CD4-positive, alpha-beta memory T cell (primary cell): ENCODE measurements around the gene ATF5. TPM values are rescaled to one million over a fixed set of nuclear protein-coding genes. Genes with fewer than 3 reads are reported as not detected.
A peak's percentile ranks its signal among the peaks of the same experiment; 100 is the strongest.

Experiments used
- CTCF ChIA-PET: fragments of 350-600 bp; sonication (Branson Sonifier 250); formaldehyde crosslinking; loops from one replicate; lab custom pipeline; 2021; ENCODE audit warnings: inconsistent platforms; ENCODE audit not compliant: partially characterized antibody; lab: Charles Lee
- POLR2A ChIA-PET: fragments of 350-600 bp; sonication (Branson Sonifier 250); formaldehyde crosslinking; loops from one replicate; lab custom pipeline; 2021; ENCODE audit not compliant: partially characterized antibody; lab: Charles Lee
- DNase-seq, 5 donors: peaks; one replicate each; pipeline versions ENCODE4 v3.0.0 to v3.0.0-alpha.2; 2020 to 2022; ENCODE audit warnings: mixed read lengths in 1 of 5
- H3K27ac ChIP-seq: one replicate; pipeline ENCODE4 v1.7.0; 2013; ENCODE audit warnings: low read depth, low read length
- H3K27me3 ChIP-seq: 2 replicates; pipeline ENCODE4 v1.7.0; 2013; ENCODE audit warnings: mild to moderate bottlenecking, low read length, moderate library complexity; ENCODE audit not compliant: insufficient read depth
- H3K36me3 ChIP-seq: 2 replicates; pipeline ENCODE4 v1.7.0; 2013; ENCODE audit warnings: mild to moderate bottlenecking, low read length, moderate library complexity; ENCODE audit not compliant: insufficient read depth
- H3K4me1 ChIP-seq: 2 replicates; pipeline ENCODE4 v1.7.0; 2013; ENCODE audit warnings: mild to moderate bottlenecking, low read length, moderate library complexity; ENCODE audit not compliant: insufficient read depth
- H3K4me3 ChIP-seq, 2 donors: one replicate each; pipeline ENCODE4 v1.7.0; 2013; ENCODE audit warnings: low read length in 2 of 2, mild to moderate bottlenecking in 1 of 2
- H3K9me3 ChIP-seq, 2 donors: one replicate each; pipeline ENCODE4 v1.7.0; 2013; ENCODE audit warnings: low read length in 2 of 2, control low read depth in 1 of 2; ENCODE audit not compliant: control insufficient read depth in 1 of 2
- H3K27ac Mint-ChIP-seq, 7 donors: one replicate each; pipeline ENCODE4 v1.8.0; 2020 to 2021; ENCODE audit warnings: mixed read lengths in 7 of 7, mild to moderate bottlenecking in 6 of 7, inconsistent platforms in 3 of 7, moderate library complexity in 3 of 7
- H3K27me3 Mint-ChIP-seq, 2 donors: one replicate each; pipeline ENCODE4 v1.8.0; 2020 to 2021; ENCODE audit warnings: mixed read lengths in 2 of 2
- H3K36me3 Mint-ChIP-seq, 2 donors: one replicate each; pipeline ENCODE4 v1.8.0; 2020 to 2021; ENCODE audit warnings: mixed read lengths in 2 of 2, inconsistent platforms in 1 of 2, mild to moderate bottlenecking in 1 of 2
- H3K4me1 Mint-ChIP-seq, 4 donors: one replicate each; pipeline ENCODE4 v1.8.0; 2020 to 2021; ENCODE audit warnings: mixed read lengths in 4 of 4, mild to moderate bottlenecking in 1 of 4
- H3K4me3 Mint-ChIP-seq, 8 donors: one replicate each; pipeline ENCODE4 v1.8.0; 2020 to 2021; ENCODE audit warnings: mixed read lengths in 8 of 8, mild to moderate bottlenecking in 7 of 8, moderate library complexity in 6 of 8, inconsistent platforms in 3 of 8
- H3K9me3 Mint-ChIP-seq, 8 donors: one replicate each; pipeline ENCODE4 v1.8.0; 2020 to 2021; ENCODE audit warnings: mixed read lengths in 8 of 8, mild to moderate bottlenecking in 5 of 8, inconsistent platforms in 3 of 8, moderate library complexity in 1 of 8
- intact Hi-C: fragments of 100-400 bp; cut with micrococcal nuclease; formaldehyde crosslinking; loops from one replicate; pipeline ENCODE4 v1.15.1; 2023
- polyA plus RNA-seq, 2 donors: library from polyadenylated mRNA; unstranded; fragments of 300-500 nt; fragmentation: Illumina TruSeq; gene quantifications; one replicate each; pipeline ENCODE4 v1.2.3, GENCODE V29; 2021
- total RNA-seq, 2 experiments: library from RNA; stranded (reverse); gene quantifications; one replicate each; pipeline ENCODE4 v1.2.3, GENCODE V29; 2021

The ATF5 gene
- total and polyA plus RNA-seq, 4 experiments from 2014 or later: 1.8 to 8.3 (median 5.1) TPM

DNA sequence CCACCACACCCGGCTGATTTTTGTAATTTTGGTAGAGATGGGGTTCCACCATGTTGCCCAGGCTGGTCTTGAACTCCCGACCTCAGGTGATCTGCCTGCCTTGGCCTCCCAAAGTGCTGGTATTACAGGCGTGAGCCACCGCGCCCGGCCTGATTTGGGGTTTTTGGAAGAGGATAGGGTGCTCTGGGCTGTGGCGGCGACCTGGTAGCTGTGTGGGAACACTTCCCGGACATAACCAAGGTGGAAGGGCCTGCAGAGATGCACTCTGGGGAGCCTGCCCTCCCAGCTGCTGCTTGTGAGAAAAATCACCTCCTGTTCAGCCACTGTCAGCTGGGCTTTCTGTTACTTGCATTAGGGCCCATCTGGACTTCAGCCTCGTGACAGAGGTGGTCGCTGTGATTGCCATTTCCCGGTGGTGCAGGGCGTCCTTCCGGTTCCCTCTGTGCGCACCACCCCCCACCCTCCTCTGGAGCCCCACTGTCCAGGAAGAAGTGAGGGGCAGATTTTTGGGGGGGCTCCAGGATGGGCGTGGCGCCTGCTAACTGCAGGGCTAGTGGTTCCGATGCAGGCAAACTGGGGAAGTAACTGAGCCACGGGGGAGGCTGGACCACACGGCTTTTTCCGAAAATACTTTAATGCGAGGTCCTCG is 39.8 kb upstream of the ATF5 start:
- DNase-seq: peak in 1 of 5 donors; percentile 28
- CTCF ChIA-PET: interaction anchor here (1.0 kb wide), 1 partner anchor 24 kb away, joined by 4 read pairs; no protein-coding TSS in a partner anchor
- POLR2A ChIA-PET: interaction anchor here (1.0 to 6.7 kb wide), 6 partner anchors 10 to 122 kb away, joined by 3 to 51 read pairs (median 7); partner anchors contain the start of genes AKT1S1, AP2A1, ATF5 and NUP62
- H3K4me1 ChIP-seq: peaks cover 6% of the 10 kb centered on the region
- peak overlapping the region in 4 of 8 donors; percentile 17 to 44 (median 30) for H3K4me3 Mint-ChIP-seq
- no peak overlapping the region for H3K4me3 ChIP-seq
- intact Hi-C loops: no loop called here
- no peaks in the 10 kb centered on the region for H3K27me3 Mint-ChIP-seq
- peak overlapping the region in 2 of 7 donors; percentile 19 to 81 for H3K27ac Mint-ChIP-seq
- H3K4me1 Mint-ChIP-seq: peaks cover 4 to 30% (median 19%) of the 10 kb centered on the region in 4 donors
- H3K27me3 ChIP-seq: no peaks in the 10 kb centered on the region
- no peaks in the 10 kb centered on the region for H3K9me3 Mint-ChIP-seq
- peaks cover 11% of the 10 kb centered on the region in 2 donors for H3K36me3 Mint-ChIP-seq
- no peak overlapping the region for H3K27ac ChIP-seq
- H3K9me3 ChIP-seq: no peaks in the 10 kb centered on the region
- H3K36me3 ChIP-seq: peaks cover 8% of the 10 kb centered on the region

DNA sequence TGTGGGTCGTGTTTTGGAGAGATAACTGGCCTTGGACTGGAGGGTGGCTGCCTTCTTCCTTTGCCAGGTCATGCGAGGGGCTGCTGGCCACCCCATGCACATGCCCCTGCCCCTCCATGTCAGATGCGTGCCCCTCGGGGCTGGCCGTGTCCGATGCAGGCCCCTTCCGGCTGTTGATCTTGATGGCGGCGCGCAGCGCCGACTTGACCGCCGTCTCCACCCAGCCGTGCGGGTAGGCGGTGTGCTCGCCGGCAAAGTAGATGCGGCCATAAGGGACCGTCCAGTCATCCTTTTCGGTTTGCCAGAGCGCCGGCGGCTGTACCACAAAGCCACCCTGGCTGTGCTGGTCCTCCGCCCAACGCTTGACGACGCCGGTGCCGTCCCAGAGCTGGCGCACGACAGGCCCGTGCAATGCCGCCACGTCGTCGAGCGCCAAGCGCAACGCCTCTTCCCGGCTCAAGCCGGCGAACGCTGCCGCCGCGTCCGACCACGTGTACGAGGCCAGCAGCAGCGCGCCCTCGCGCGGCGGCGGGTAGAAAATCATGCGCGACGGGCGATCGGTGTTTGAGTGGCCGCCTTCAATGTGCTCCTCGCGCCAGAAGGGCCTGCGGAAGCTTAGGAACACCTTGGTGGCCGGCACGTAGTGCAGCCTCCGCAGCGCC is 39.2 kb upstream of the ATF5 start:
- intact Hi-C loops: loop anchor here (1.0 kb wide), 3 partner anchors 13 to 173 kb away; partner anchors contain the start of genes AKT1S1, PTOV1 and TBC1D17
- peak; percentile 77 to 79 (median 77) for DNase-seq
- Histone ChIP-seq H3K9me3 (no peaks in the 10 kb centered on the region), H3K27ac (peak overlapping the region; percentile 39), H3K4me3 (peak overlapping the region in 1 of 2 donors; percentile 63), H3K27me3 (no peaks in the 10 kb centered on the region), H3K4me1 (peaks cover 10% of the 10 kb centered on the region), H3K36me3 (peaks cover 2% of the 10 kb centered on the region)
- ChIA-PET POLR2A (interaction anchor here (0.9 to 6.7 kb wide), 9 partner anchors 8 to 123 kb away, joined by 3 to 51 read pairs (median 7); partner anchors contain the start of genes AKT1S1, AP2A1, ATF5 and MED25), CTCF (interaction anchor here (0.8 to 1.8 kb wide), 8 partner anchors 16 to 172 kb away, joined by 3 to 7 read pairs (median 4); partner anchors contain the start of gene NUP62)
- Mint-ChIP-seq H3K36me3 (peaks cover 6% of the 10 kb centered on the region in 2 donors), H3K4me1 (peaks cover 4 to 34% (median 23%) of the 10 kb centered on the region in 4 donors), H3K27me3 (no peaks in the 10 kb centered on the region), H3K27ac (peak overlapping the region; percentile 81 to 95 (median 90)), H3K9me3 (no peaks in the 10 kb centered on the region), H3K4me3 (peak overlapping the region; percentile 77 to 85 (median 80))

DNA sequence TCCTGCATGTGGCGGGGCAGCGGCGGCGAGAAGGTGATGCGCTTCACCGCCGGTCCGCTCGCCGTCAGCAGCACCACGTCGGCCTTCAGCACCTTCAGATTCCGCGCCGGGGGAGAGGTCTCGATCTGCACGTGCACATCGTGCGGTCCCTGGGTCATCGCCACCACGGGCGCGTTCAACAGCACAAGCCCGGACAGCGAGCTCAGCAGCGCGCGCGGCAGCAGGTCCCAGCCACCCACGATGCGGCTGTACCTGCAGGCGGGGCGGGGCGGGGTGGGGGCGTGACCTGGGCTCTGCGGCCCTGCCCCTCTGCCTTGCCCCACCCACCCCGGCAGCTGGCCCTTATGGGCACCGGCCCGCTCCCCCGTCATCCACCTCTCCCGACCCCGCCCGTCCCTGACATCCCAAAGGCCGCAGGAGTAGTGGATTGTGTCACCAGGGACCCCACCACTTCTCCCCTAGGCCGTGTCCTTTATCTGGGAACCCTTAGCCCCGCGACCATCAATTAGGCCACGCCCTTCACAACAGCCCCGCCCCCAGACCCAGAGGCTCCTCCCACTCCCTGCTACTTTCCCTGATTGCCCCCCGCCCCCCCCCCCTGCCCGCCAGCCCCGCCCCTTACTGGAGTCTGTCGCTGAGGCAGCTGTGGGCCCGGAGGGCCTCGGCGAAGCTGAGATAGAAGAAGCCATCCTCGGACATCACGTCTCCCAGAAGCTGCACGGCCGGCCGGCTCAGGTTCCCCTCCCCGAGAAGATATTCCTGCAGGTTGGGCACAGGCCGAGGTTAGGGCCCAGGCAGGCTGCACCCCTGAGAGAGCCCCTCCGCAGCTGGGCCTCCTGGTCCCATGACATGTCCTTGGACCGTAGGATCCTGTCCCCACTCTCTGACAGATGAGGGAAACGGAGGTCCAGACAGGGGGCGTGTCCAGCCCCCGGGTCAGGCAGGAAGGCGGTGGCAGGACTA is 38.4 kb upstream of the ATF5 start:
- Histone ChIP-seq H3K9me3 (no peaks in the 10 kb centered on the region), H3K36me3 (no peaks in the 10 kb centered on the region), H3K4me3 (peak overlapping the region in 1 of 2 donors; percentile 63), H3K27me3 (no peaks in the 10 kb centered on the region), H3K4me1 (peaks cover 18% of the 10 kb centered on the region), H3K27ac (peak overlapping the region; percentile 39)
- H3K27ac Mint-ChIP-seq: peak overlapping the region; percentile 81 to 95 (median 91)
- peaks cover 7 to 42% (median 28%) of the 10 kb centered on the region in 4 donors for H3K4me1 Mint-ChIP-seq
- peaks cover 0 to 2% of the 10 kb centered on the region in 2 donors for H3K36me3 Mint-ChIP-seq
- intact Hi-C loops: loop anchor here (1.0 kb wide), 3 partner anchors 13 to 173 kb away; partner anchors contain the start of genes AKT1S1, PTOV1 and TBC1D17
- no peaks in the 10 kb centered on the region for H3K27me3 Mint-ChIP-seq
- peak; percentile 54 to 79 (median 66) for DNase-seq
- CTCF ChIA-PET: interaction anchor here (0.8 to 1.8 kb wide), 9 partner anchors 15 to 173 kb away, joined by 3 to 7 read pairs (median 4); partner anchors contain the start of gene NUP62
- peak overlapping the region; percentile 77 to 85 (median 80) for H3K4me3 Mint-ChIP-seq
- no peaks in the 10 kb centered on the region for H3K9me3 Mint-ChIP-seq
- POLR2A ChIA-PET: interaction anchor here (0.9 to 6.7 kb wide), 9 partner anchors 9 to 124 kb away, joined by 3 to 51 read pairs (median 7); partner anchors contain the start of genes AKT1S1, AP2A1, ATF5 and MED25

DNA sequence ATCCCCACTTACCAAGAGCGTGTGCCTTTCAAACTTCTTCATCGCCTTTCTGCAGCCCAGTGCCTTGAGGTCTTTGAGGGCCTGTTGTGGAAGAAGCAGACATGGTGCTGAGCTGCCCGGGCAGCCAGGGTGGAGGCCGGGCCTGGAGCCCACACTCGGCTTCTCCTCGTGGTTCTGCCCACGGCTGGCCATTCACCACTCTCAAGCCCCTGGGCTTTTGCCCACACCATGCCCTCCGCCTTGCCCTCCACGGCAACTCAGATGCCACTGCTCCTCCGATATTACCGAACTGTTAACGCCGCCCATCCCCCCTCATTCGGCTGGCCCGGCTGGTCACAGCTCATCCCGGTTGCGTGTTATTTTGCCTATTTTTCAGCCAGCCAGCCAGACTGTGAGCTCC is 37.6 kb upstream of the ATF5 start:
- H3K9me3 Mint-ChIP-seq: no peaks in the 10 kb centered on the region
- H3K27ac Mint-ChIP-seq: peak overlapping the region in 6 of 7 donors; percentile 63 to 95 (median 76)
- H3K9me3 ChIP-seq: no peaks in the 10 kb centered on the region
- peak overlapping the region in 5 of 8 donors; percentile 14 to 43 (median 33) for H3K4me3 Mint-ChIP-seq
- POLR2A ChIA-PET: interaction anchor here (2.2 to 6.7 kb wide), 4 partner anchors 12 to 40 kb away, joined by 9 to 51 read pairs (median 18); partner anchors contain the start of genes AKT1S1, ATF5, NUP62 and PTOV1
- H3K4me1 ChIP-seq: peaks cover 25% of the 10 kb centered on the region
- H3K27me3 ChIP-seq: no peaks in the 10 kb centered on the region
- H3K4me3 ChIP-seq: no peak overlapping the region
- H3K4me1 Mint-ChIP-seq: peaks cover 11 to 49% (median 34%) of the 10 kb centered on the region in 4 donors
- H3K36me3 Mint-ChIP-seq: peaks cover 0 to 2% of the 10 kb centered on the region in 2 donors
- DNase-seq: no peak
- intact Hi-C loops: no loop called here
- CTCF ChIA-PET: interaction anchor here (0.9 to 1.8 kb wide), 4 partner anchors 14 to 174 kb away, joined by 3 to 7 read pairs (median 4); no protein-coding TSS in a partner anchor
- H3K27ac ChIP-seq: no peak overlapping the region
- no peaks in the 10 kb centered on the region for H3K36me3 ChIP-seq
- H3K27me3 Mint-ChIP-seq: no peaks in the 10 kb centered on the region

DNA sequence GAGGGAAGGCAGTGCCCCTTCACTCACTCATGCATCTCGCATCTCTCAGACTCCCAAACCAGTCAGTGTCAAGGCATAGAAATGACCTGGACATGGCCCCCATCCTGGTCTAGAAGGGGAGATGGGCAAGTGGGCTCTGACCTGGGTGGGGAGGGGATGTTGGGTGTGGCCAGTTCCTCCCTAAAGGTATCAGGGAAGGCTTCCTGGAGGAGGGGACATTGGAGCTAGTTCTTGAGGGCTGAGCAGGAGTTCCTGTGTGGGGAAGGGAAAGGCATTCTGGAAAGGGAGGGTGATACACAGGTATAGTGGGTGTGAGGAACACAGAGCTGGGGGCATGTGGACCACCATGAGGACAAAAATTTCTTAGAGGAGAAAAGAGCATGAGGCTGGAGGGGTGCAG is 36.3 kb upstream of the ATF5 start:
- H3K4me3 Mint-ChIP-seq: peak overlapping the region in 3 of 8 donors; percentile 7 to 67 (median 27)
- H3K36me3 Mint-ChIP-seq: peaks cover 0 to 3% of the 10 kb centered on the region in 2 donors
- ChIA-PET CTCF (interaction anchor here (1.5 kb wide), 1 partner anchor 13 kb away, joined by 3 read pairs; no protein-coding TSS in a partner anchor), POLR2A (interaction anchor here (1.3 to 3.0 kb wide), 3 partner anchors 15 to 36 kb away, joined by 3 to 8 read pairs (median 8); partner anchors contain the start of genes AKT1S1, ATF5, NUP62 and TBC1D17)
- intact Hi-C loops: no loop called here
- H3K27me3 Mint-ChIP-seq: no peaks in the 10 kb centered on the region
- H3K27ac Mint-ChIP-seq: peak overlapping the region; percentile 73 to 99 (median 90)
- H3K4me1 ChIP-seq: peaks cover 39% of the 10 kb centered on the region
- H3K27ac ChIP-seq: no peak overlapping the region
- H3K9me3 Mint-ChIP-seq: no peaks in the 10 kb centered on the region
- DNase-seq: no peak
- H3K9me3 ChIP-seq: no peaks in the 10 kb centered on the region
- H3K27me3 ChIP-seq: no peaks in the 10 kb centered on the region
- no peak overlapping the region for H3K4me3 ChIP-seq
- H3K4me1 Mint-ChIP-seq: peaks cover 23 to 63% (median 45%) of the 10 kb centered on the region in 4 donors
- H3K36me3 ChIP-seq: no peaks in the 10 kb centered on the region
